IPS-15b (cell line): Measurements from ENCODE around the gene S100A9.

ENCODE experiments used
- H3K27me3 ChIP-seq: one replicate; pipeline ENCODE4 v1.6.1; 2013; ENCODE audit warnings: low read length; ENCODE audit not compliant: control insufficient read depth, insufficient read depth
- H3K36me3 ChIP-seq: one replicate; pipeline ENCODE4 v1.6.1; 2013; ENCODE audit warnings: low read length; ENCODE audit not compliant: control insufficient read depth, insufficient read depth
- H3K4me1 ChIP-seq: one replicate; pipeline ENCODE4 v1.6.1; 2013; ENCODE audit warnings: mild to moderate bottlenecking, low read length; ENCODE audit not compliant: control insufficient read depth, insufficient read depth
- H3K4me3 ChIP-seq: one replicate; pipeline ENCODE4 v1.5.1; 2013; ENCODE audit warnings: low read depth, low read length
- H3K9ac ChIP-seq: one replicate; pipeline ENCODE4 v1.6.1; 2013; ENCODE audit warnings: low read depth, mild to moderate bottlenecking, low read length
- H3K9me3 ChIP-seq: one replicate; pipeline ENCODE4 v1.6.1; 2013; ENCODE audit warnings: mild to moderate bottlenecking, low read length; ENCODE audit not compliant: control insufficient read depth, insufficient read depth

S100A9 gene

DNA sequence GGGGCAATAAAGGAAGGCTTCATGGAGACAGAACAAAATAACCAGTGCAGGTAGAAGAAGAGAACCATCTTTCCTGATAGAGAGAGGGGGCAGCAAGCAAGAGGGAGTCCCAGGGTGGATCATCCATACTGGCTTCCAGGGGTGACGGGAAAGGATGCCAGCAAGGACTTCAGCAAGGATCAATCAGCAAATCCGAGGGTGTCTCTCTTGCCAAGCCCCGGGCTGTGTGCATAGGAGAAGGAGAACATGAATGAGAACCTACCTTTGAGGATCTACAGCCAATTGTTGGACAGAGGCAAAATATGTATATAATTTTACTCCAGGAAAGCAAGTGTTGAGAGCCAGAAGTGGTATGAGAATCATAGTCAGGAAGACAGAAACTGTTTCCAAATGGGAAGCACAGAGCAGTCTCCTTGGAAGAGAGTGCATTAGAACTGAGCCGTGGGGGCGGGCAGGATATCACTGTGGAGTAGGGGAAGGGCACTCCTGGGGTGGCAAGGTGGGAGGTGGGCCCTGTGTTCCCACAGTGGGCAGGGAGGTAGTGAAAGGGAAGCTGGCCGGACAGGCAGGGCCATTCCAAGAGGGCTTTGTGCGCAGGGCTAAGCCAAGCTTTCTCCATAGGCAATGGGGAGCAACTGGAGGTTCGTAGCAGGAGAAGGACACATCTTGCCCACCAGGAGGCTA lies 1.1 kb upstream of the S100A9 start:
- no peaks in the 10 kb centered on the region for H3K27me3 ChIP-seq
- no peak overlapping the region for H3K4me3 ChIP-seq
- H3K9ac ChIP-seq, result no peak overlapping the region
- H3K9me3 ChIP-seq, result no peaks in the 10 kb centered on the region
- H3K36me3 ChIP-seq, result no peaks in the 10 kb centered on the region
- no peaks in the 10 kb centered on the region for H3K4me1 ChIP-seq

DNA sequence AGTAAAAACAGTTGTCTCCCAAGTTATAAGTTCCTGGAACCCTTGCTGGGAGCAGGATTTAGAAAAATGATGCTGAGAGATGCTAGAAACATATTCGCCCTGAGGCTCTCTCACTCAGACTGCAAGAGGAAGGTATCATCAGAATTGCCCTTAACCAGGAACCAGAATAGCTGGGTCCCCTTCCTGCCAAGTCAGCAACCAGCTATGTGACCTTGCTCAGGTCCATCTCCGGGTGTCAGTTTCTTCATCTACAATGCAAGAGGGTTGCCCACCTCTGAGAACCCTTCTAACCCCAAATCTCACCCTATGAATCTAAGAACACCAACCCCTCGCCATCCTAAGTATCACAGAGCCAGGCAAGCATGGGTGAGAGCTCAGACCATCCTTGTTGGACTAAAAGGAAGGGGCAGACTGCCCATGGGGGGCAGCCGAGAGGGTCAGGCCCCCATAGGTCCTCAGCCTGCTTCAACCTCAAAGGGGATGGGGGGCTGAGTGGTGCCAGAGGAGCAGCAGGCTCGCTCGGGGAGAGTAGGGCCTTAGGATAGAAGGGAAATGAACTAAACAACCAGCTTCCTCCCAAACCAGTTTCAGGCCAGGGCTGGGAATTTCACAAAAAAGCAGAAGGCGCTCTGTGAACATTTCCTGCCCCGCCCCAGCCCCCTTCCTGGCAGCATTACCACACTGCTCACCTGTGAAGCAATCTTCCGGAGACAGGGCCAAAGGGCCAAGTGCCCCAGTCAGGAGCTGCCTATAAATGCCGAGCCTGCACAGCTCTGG lies 390 bp upstream of the S100A9 start:
- Histone ChIP-seq H3K9ac (no peak overlapping the region), H3K9me3 (no peaks in the 10 kb centered on the region), H3K36me3 (no peaks in the 10 kb centered on the region), H3K4me3 (no peak overlapping the region), H3K27me3 (no peaks in the 10 kb centered on the region), H3K4me1 (no peaks in the 10 kb centered on the region)

- Histone ChIP-seq H3K27me3 (no peaks in the 10 kb centered on the region), H3K4me3 (no peak overlapping the region), H3K4me1 (no peaks in the 10 kb centered on the region)
These were observed 979 bp downstream of the S100A9 start for GRCh38 chr1:153358691-153358975.

DNA sequence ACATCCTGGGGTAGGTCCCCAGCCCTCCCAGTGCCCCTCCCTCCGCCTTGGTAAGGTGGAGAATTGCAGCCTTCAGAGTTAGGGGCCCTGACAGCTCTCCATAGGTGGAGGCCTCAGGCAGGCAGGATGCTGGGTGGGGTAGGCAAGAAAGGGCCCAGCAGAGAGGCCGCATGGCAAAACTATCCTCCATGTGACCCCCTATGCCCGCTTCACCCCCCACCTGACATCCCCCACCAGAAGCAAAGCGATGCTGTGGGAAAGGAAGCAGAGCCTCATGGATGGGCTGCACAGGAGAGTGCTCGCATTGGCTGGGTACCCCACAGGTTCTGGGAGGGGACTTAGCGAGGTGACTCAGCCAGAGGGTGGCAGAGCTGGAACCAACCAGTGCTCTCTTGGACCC lies 1.6 kb downstream of the S100A9 start:
- Histone ChIP-seq H3K9ac (no peak overlapping the region), H3K27me3 (no peaks in the 10 kb centered on the region), H3K36me3 (no peaks in the 10 kb centered on the region), H3K4me1 (no peaks in the 10 kb centered on the region), H3K4me3 (no peak overlapping the region), H3K9me3 (no peaks in the 10 kb centered on the region)

More at GRCh38 chr1:153358691-153358975, 979 bp downstream of the S100A9 start:
- Histone ChIP-seq H3K9me3 (no peaks in the 10 kb centered on the region), H3K36me3 (no peaks in the 10 kb centered on the region), H3K9ac (no peak overlapping the region)

- H3K9me3 ChIP-seq, result no peaks in the 10 kb centered on the region
- H3K36me3 ChIP-seq, result no peaks in the 10 kb centered on the region
- no peaks in the 10 kb centered on the region for H3K4me1 ChIP-seq
- H3K9ac ChIP-seq, result no peak overlapping the region
- H3K27me3 ChIP-seq, result no peaks in the 10 kb centered on the region
- no peak overlapping the region for H3K4me3 ChIP-seq
These were observed 2.5 kb downstream of the S100A9 start for GRCh38 chr1:153360190-153360589.

- no peaks in the 10 kb centered on the region for H3K27me3 ChIP-seq
- H3K9ac ChIP-seq, result no peak overlapping the region
- no peak overlapping the region for H3K4me3 ChIP-seq
- H3K36me3 ChIP-seq, result no peaks in the 10 kb centered on the region
- H3K4me1 ChIP-seq, result no peaks in the 10 kb centered on the region
- no peaks in the 10 kb centered on the region for H3K9me3 ChIP-seq
These were observed 3.2 kb downstream of the S100A9 start for GRCh38 chr1:153360592-153361479.

DNA sequence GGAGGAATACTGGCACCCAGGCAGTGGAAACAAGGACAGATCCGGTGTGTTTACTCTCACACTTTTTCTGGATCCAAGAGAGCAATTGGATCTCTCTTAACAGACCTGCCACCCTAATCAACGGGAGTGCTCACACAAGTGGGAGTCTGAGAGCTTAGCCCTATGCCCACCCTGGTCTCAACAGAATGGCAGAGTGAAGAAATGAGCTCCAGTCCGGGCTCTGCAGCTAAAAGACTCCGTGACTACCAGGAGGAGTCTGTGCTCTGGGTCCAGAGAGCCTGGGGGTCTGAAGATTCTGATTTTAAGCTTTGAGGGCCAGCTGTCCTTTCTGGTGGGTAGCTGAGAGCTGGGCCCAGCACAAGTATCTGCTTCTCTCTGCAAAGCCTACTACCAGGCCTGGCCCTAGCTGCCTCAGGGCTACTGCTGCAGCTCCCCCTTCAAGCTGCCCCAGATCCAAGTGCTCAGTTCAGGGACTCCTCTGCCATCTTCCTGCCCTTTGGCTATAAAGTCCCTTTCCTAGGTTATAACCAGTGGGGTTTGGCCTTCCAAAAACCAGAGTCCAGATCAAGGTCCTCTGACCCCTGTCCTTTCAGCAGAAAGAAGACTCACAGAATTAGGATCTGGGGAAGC lies 3.9 kb downstream of the S100A9 start:
- H3K4me3 ChIP-seq, result no peak overlapping the region
- no peaks in the 10 kb centered on the region for H3K9me3 ChIP-seq
- H3K4me1 ChIP-seq, result no peaks in the 10 kb centered on the region
- no peak overlapping the region for H3K9ac ChIP-seq
- no peaks in the 10 kb centered on the region for H3K36me3 ChIP-seq
- no peaks in the 10 kb centered on the region for H3K27me3 ChIP-seq

- Histone ChIP-seq H3K36me3 (no peaks in the 10 kb centered on the region), H3K4me1 (no peaks in the 10 kb centered on the region), H3K27me3 (no peaks in the 10 kb centered on the region), H3K9me3 (no peaks in the 10 kb centered on the region), H3K9ac (no peak overlapping the region), H3K4me3 (no peak overlapping the region)
These were observed 4.6 kb downstream of the S100A9 start for GRCh38 chr1:153362187-153362775.

- Histone ChIP-seq H3K27me3 (no peaks in the 10 kb centered on the region), H3K9ac (no peak overlapping the region), H3K4me3 (no peak overlapping the region), H3K36me3 (no peaks in the 10 kb centered on the region), H3K9me3 (no peaks in the 10 kb centered on the region), H3K4me1 (no peaks in the 10 kb centered on the region)
These were observed 6.0 kb downstream of the S100A9 start for GRCh38 chr1:153363641-153364040.

- no peaks in the 10 kb centered on the region for H3K9me3 ChIP-seq
- no peaks in the 10 kb centered on the region for H3K27me3 ChIP-seq
- no peaks in the 10 kb centered on the region for H3K4me1 ChIP-seq
- no peak overlapping the region for H3K9ac ChIP-seq
- no peaks in the 10 kb centered on the region for H3K36me3 ChIP-seq
- H3K4me3 ChIP-seq, result no peak overlapping the region
These were observed 6.5 kb downstream of the S100A9 start for GRCh38 chr1:153364156-153364555.
